ENCODE measurements around the gene ZNF214.

Gene ZNF214

DNA sequence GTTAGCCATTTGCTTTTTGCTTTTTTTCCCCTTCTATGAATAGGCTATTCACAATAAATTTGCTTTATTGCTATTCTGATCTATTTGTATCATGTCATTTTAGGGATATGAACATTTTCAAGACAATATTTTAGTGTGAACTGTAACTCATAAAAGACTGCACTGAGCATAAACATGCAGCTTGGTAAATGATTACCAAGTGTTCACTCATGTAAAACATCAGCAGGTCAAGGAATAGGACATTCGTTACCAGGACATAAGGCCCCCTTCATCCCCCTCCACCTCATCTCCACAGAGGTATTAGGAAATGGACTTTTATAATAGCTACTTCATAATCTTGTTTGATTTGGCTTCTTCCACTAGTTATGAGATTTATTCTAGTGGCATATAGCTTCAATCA is 12.5 kb upstream of the ZNF214 start:
- TF ChIP-seq EZH2 (IDR thresholded peaks at IDR 0.05) (no peak), POLR2AphosphoS5 (IDR thresholded peaks at IDR 0.05; ENCODE audit: borderline replicate concordance, low read depth, low read length) (no peak), FOXP2 (optimal IDR thresholded peaks at IDR 0.05; ENCODE audit: control extremely low read depth, extremely low read length, insufficient read depth) (no peak)
- Histone ChIP-seq H3K4me3 (no peak overlapping the region), H3K36me3 (ENCODE audit: insufficient read depth, low read length) (no peaks in the 10 kb centered on the region), H3K27ac (no peak overlapping the region), H3K9me3 (ENCODE audit: low read depth, low read length) (no peaks in the 10 kb centered on the region), H3K9ac (ENCODE audit: insufficient read length) (no peak overlapping the region)
- no peak for DNase-seq (ENCODE audit: low read depth, low spot score)

DNA sequence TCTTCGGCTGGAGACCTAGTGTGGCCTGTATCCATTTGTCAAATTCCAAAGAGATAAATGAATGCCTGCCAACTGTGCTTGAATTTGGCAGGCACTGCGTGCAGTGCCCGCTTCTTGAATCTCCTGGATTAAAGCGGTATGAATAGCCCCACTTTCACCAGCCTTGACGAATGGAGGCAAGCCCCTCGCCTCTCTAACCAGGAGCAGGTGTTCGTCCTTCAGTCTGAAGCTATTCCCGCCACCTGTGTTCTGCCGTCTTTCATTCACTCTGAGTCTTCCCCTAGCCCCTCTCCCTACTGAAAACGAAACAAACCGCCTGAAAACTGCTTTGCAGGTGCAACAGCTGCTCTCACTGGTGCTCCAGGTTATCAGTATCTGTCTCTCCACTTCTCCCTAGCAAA is 11.3 kb upstream of the ZNF214 start:
- TF ChIP-seq FOXP2 (optimal IDR thresholded peaks at IDR 0.05; ENCODE audit: control extremely low read depth, extremely low read length, insufficient read depth) (no peak), POLR2AphosphoS5 (IDR thresholded peaks at IDR 0.05; ENCODE audit: borderline replicate concordance, low read depth, low read length) (no peak), EZH2 (IDR thresholded peaks at IDR 0.05) (no peak)
- no peaks in the 10 kb centered on the region for H3K9me3 ChIP-seq (ENCODE audit: low read depth, low read length)
- no peak overlapping the region for H3K9ac ChIP-seq (ENCODE audit: insufficient read length)
- no peak for DNase-seq (ENCODE audit: low read depth, low spot score)
- no peaks in the 10 kb centered on the region for H3K36me3 ChIP-seq (ENCODE audit: insufficient read depth, low read length)
- H3K27ac ChIP-seq: no peak overlapping the region
- no peak overlapping the region for H3K4me3 ChIP-seq

DNA sequence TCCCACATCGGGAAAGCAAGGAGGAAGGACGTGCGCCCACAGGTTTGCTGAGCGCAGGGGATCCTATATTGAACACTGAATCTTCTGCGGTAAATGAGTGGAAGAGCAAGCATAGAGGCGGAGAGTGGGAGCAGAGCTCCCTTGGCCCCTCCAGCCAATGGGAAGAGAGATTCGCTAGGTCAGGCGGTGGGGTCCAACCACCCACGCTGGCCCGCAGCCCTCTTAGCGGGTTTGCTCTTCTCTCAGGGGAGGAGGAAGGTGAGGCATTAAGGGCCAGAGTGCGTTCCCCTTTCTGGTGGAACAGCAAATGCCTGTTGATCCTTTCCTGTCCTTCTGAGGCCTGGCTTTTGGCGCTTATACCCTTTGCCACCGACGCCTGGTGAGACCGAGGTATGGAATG is 10.7 kb upstream of the ZNF214 start:
- no peaks in the 10 kb centered on the region for H3K36me3 ChIP-seq (ENCODE audit: insufficient read depth, low read length)
- H3K9me3 ChIP-seq (ENCODE audit: low read depth, low read length): no peaks in the 10 kb centered on the region
- TF ChIP-seq FOXP2 (optimal IDR thresholded peaks at IDR 0.05; ENCODE audit: control extremely low read depth, extremely low read length, insufficient read depth) (no peak), POLR2AphosphoS5 (IDR thresholded peaks at IDR 0.05; ENCODE audit: borderline replicate concordance, low read depth, low read length) (no peak), EZH2 (IDR thresholded peaks at IDR 0.05) (no peak)
- DNase-seq (ENCODE audit: low read depth, low spot score): no peak
- no peak overlapping the region for H3K9ac ChIP-seq (ENCODE audit: insufficient read length)
- H3K27ac ChIP-seq: no peak overlapping the region
- no peak overlapping the region for H3K4me3 ChIP-seq

DNA sequence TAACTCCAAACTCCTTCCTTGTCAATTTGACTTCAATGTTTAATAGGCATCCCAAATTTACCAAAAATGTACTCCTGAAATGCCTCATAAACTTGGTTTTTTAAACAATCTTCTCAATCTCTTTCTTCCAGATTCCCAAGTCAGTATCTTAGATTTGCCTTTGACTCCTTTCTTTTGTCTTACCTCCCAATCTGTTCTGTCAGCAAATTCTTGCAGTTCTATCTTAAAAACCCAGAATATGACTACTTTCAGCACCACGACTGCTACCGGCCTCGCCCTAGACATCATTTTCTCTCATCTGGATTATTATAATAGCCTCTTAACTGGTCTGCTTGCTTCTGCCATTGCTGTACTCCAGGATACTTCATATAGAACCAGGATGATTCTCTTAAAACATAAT is 8.0 kb upstream of the ZNF214 start:
- H3K27ac ChIP-seq: no peak overlapping the region
- H3K36me3 ChIP-seq (ENCODE audit: insufficient read depth, low read length): no peaks in the 10 kb centered on the region
- TF ChIP-seq EZH2 (IDR thresholded peaks at IDR 0.05) (no peak), POLR2AphosphoS5 (IDR thresholded peaks at IDR 0.05; ENCODE audit: borderline replicate concordance, low read depth, low read length) (no peak), FOXP2 (optimal IDR thresholded peaks at IDR 0.05; ENCODE audit: control extremely low read depth, extremely low read length, insufficient read depth) (no peak)
- no peak overlapping the region for H3K9ac ChIP-seq (ENCODE audit: insufficient read length)
- no peak overlapping the region for H3K4me3 ChIP-seq
- no peaks in the 10 kb centered on the region for H3K9me3 ChIP-seq (ENCODE audit: low read depth, low read length)
- DNase-seq (ENCODE audit: low read depth, low spot score): no peak

DNA sequence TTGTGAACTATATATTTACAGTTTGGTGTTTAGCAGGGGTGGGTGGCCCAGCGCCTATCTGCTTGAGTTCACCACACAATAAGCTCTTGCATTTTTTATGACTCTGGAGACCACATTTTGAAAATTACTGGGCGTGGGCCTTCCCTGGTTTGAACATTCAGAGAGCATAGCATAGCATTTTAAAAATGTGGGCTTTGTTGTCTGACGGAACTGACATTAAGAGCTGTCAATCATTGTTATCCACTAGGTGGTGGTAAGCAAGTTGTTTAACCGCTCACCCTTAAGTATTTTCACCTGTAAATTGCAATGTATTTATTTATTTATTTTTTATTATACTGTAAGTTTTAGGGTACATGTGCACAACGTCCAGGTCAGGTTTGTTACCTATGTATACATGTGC is 1.2 kb upstream of the ZNF214 start:
- no peak overlapping the region for H3K4me3 ChIP-seq
- H3K27ac ChIP-seq: no peak overlapping the region
- H3K9ac ChIP-seq (ENCODE audit: insufficient read length): no peak overlapping the region
- TF ChIP-seq EZH2 (IDR thresholded peaks at IDR 0.05): no peak
- TF ChIP-seq FOXP2 (optimal IDR thresholded peaks at IDR 0.05; ENCODE audit: control extremely low read depth, extremely low read length, insufficient read depth): no peak
- no peak for TF ChIP-seq POLR2AphosphoS5 (IDR thresholded peaks at IDR 0.05; ENCODE audit: borderline replicate concordance, low read depth, low read length)
- DNase-seq (ENCODE audit: low read depth, low spot score): no peak
- H3K36me3 ChIP-seq (ENCODE audit: insufficient read depth, low read length): no peaks in the 10 kb centered on the region
- no peaks in the 10 kb centered on the region for H3K9me3 ChIP-seq (ENCODE audit: low read depth, low read length)

DNA sequence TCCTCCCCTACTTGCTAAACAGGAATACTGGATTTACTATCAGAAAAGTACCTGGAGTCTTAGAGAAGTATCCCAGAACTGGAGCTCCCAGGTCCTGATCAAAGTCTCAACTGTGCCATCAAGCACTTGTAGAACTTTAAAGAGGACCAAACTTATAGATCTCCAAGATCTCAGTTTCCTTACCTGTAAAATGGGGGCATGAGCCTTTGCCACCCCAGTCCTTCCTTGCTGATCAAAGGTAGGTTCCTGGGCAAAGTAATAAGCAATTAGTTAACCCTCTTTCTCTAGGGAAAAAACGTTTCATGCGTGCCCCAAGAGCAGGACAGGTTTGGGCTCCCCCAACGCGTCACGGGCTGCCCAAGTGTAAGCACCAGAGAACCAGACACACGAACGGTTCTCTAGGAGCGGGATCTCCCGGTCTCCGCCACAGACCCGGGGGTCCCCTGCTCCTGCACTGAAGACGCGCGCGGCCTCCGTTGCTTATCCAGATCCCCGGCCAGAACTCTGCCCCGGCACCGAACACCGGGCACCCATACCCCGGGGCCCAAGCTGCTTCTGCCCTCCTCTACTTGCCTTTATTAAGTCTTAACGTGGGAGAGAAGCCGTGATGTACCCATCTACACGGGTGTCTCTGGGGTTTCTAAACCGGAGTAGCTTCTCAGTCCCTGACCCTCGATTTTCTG is 505 bp downstream of the ZNF214 start:
- peak overlapping the region; percentile 72 for H3K4me3 ChIP-seq

DNA sequence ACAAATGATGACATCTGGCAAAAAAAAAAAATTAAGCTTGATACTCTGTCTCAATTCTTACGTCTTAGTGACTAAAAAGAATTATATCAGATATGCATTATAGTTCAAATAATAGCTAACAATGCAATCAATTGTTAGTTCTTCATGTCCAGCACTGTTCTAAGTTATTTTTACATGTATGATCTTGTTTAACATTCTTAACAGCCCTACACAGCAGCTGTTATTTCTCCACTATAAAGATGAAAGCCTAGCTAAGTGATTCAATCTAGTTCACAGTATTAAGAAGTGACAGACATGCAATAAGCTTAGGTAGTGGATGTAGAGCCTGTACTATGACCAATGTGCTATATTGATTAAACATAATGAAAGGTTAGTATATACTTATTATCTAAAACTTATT is 4.1 kb downstream of the ZNF214 start:
- no peak overlapping the region for H3K27ac ChIP-seq
- no peak overlapping the region for H3K4me3 ChIP-seq
- H3K9ac ChIP-seq (ENCODE audit: insufficient read length): no peak overlapping the region
- no peak for DNase-seq (ENCODE audit: low read depth, low spot score)
- no peaks in the 10 kb centered on the region for H3K9me3 ChIP-seq (ENCODE audit: low read depth, low read length)
- H3K36me3 ChIP-seq (ENCODE audit: insufficient read depth, low read length): no peaks in the 10 kb centered on the region
- TF ChIP-seq FOXP2 (optimal IDR thresholded peaks at IDR 0.05; ENCODE audit: control extremely low read depth, extremely low read length, insufficient read depth) (no peak), EZH2 (IDR thresholded peaks at IDR 0.05) (no peak), POLR2AphosphoS5 (IDR thresholded peaks at IDR 0.05; ENCODE audit: borderline replicate concordance, low read depth, low read length) (no peak)

More for the DNA sequence above, 505 bp downstream of the ZNF214 start:
- no peak for DNase-seq (ENCODE audit: low read depth, low spot score)
- Histone ChIP-seq H3K27ac (no peak overlapping the region), H3K9me3 (ENCODE audit: low read depth, low read length) (no peaks in the 10 kb centered on the region), H3K36me3 (ENCODE audit: insufficient read depth, low read length) (no peaks in the 10 kb centered on the region), H3K9ac (ENCODE audit: insufficient read length) (no peak overlapping the region)
- TF ChIP-seq FOXP2 (optimal IDR thresholded peaks at IDR 0.05; ENCODE audit: control extremely low read depth, extremely low read length, insufficient read depth) (no peak), EZH2 (IDR thresholded peaks at IDR 0.05) (no peak), POLR2AphosphoS5 (IDR thresholded peaks at IDR 0.05; ENCODE audit: borderline replicate concordance, low read depth, low read length) (no peak)

DNA sequence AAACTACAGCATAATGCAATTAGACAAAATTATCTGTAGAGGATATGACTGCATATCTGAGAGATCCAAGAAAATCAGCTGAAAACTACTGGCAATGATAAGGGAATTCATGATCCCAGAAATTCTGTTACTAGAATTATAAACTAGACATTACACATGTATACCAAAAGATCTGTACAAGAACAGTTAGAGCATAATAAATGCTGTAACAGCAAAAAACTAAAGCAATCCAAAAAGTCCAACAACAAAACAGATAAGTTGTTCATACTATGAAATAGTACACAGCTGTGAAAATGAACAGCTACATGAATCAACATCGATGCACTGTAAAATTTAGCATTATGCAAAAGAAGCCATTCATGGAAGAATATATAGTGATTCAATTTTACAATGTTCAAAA is 6.0 kb downstream of the ZNF214 start:
- DNase-seq (ENCODE audit: low read depth, low spot score): no peak
- Histone ChIP-seq H3K9me3 (ENCODE audit: low read depth, low read length) (no peaks in the 10 kb centered on the region), H3K36me3 (ENCODE audit: insufficient read depth, low read length) (no peaks in the 10 kb centered on the region), H3K4me3 (no peak overlapping the region), H3K9ac (ENCODE audit: insufficient read length) (no peak overlapping the region), H3K27ac (no peak overlapping the region)
- no peak for TF ChIP-seq FOXP2 (optimal IDR thresholded peaks at IDR 0.05; ENCODE audit: control extremely low read depth, extremely low read length, insufficient read depth)
- no peak for TF ChIP-seq POLR2AphosphoS5 (IDR thresholded peaks at IDR 0.05; ENCODE audit: borderline replicate concordance, low read depth, low read length)
- no peak for TF ChIP-seq EZH2 (IDR thresholded peaks at IDR 0.05)

DNA sequence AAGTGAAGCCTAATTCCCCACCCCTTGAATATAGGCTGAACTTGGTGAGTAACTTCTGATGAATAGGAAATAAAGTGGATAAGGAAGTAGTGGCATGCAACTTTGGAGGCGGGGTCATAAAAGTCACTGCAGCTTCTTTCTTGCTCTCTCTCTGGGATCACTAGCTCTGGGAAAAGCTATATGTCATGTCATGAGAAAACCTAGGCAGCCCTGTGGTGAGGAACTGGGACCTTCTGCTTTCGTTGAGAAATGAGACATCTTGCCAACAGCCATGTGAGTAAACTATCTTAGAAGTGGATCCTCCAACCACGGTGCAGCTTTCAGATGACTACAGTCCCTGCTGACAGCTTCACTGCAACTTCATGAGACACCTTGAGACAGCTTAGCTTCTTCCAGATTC is 15.7 kb downstream of the ZNF214 start:
- Histone ChIP-seq H3K36me3 (ENCODE audit: insufficient read depth, low read length) (no peaks in the 10 kb centered on the region), H3K9me3 (ENCODE audit: low read depth, low read length) (no peaks in the 10 kb centered on the region), H3K27ac (no peak overlapping the region), H3K4me3 (no peak overlapping the region), H3K9ac (ENCODE audit: insufficient read length) (no peak overlapping the region)
- no peak for DNase-seq (ENCODE audit: low read depth, low spot score)
- no peak for TF ChIP-seq POLR2AphosphoS5 (IDR thresholded peaks at IDR 0.05; ENCODE audit: borderline replicate concordance, low read depth, low read length)
- no peak for TF ChIP-seq FOXP2 (optimal IDR thresholded peaks at IDR 0.05; ENCODE audit: control extremely low read depth, extremely low read length, insufficient read depth)
- no peak for TF ChIP-seq EZH2 (IDR thresholded peaks at IDR 0.05)
